WTC11 (cell line): ENCODE data around the gene GGA3. TPM values are rescaled to one million over a fixed set of nuclear protein-coding genes. Genes with fewer than 3 reads are reported as not detected.
A peak's percentile ranks its signal among the peaks of the same experiment; 100 is the strongest.

Source experiments
- ATAC-seq: fragments of 200-7000 bp; cut with Tn5 transposase; 2 replicates; pipeline ENCODE4 v1.10.0; 2021; ENCODE audit warnings: mild to moderate bottlenecking, moderate library complexity
- Bru-seq: library from RNA; stranded (reverse); fragments of 400-500 nt; gene quantifications from one replicate; lab custom pipeline; 2021; lab: Mats Ljungman, UMichigan
- CTCF ChIA-PET: fragments of 300-600 bp; sonication (Branson Sonifier 250); formaldehyde crosslinking; loops from one replicate; lab custom pipeline; 2021; ENCODE audit warnings: antibody characterized with exemption; lab: Charles Lee
- POLR2A ChIA-PET: fragments of 350-600 bp; sonication (Branson Sonifier 250); formaldehyde crosslinking; loops from one replicate; lab custom pipeline; 2021; ENCODE audit warnings: antibody characterized with exemption; lab: Charles Lee
- DNase-seq: peaks from one replicate; pipeline ENCODE4 v3.0.0; 2021; ENCODE audit warnings: low spot score
- H3K27ac Mint-ChIP-seq: 2 replicates; pipeline ENCODE4 v1.8.0; 2021; ENCODE audit warnings: mixed read lengths
- H3K27me3 Mint-ChIP-seq: 2 replicates; pipeline ENCODE4 v1.8.0; 2021; ENCODE audit warnings: low read depth, mild to moderate bottlenecking, moderate library complexity, mixed read lengths
- H3K36me3 Mint-ChIP-seq: 2 replicates; pipeline ENCODE4 v1.8.0; 2021; ENCODE audit warnings: mixed read lengths
- H3K4me1 Mint-ChIP-seq: 2 replicates; pipeline ENCODE4 v1.8.0; 2022; ENCODE audit warnings: mixed read lengths
- H3K4me3 Mint-ChIP-seq: 2 replicates; pipeline ENCODE4 v1.8.0; 2021; ENCODE audit warnings: mild to moderate bottlenecking, moderate library complexity, mixed read lengths
- H3K9me3 Mint-ChIP-seq: 2 replicates; pipeline ENCODE4 v1.8.0; 2021; ENCODE audit warnings: mixed read lengths
- CREB1 ChIP-seq: sonication (generic); formaldehyde crosslinking; IDR thresholded peaks from 2 replicates; pipeline ENCODE4 v1.8.0; 2023; ENCODE audit warnings: mild to moderate bottlenecking, missing genetic modification reagents
- EMX1 ChIP-seq: fragments of 250-450 bp; sonication (Bioruptor Pico); IDR thresholded peaks from 2 replicates; pipeline ENCODE4 v1.8.0; 2021; ENCODE audit warnings: mild to moderate bottlenecking
- FOXK1 ChIP-seq: sonication (generic); formaldehyde crosslinking; IDR thresholded peaks from 2 replicates; pipeline ENCODE4 v1.8.0; 2022; ENCODE audit warnings: mild to moderate bottlenecking, moderate library complexity, missing genetic modification reagents
- FOXP4 ChIP-seq: sonication (generic); formaldehyde crosslinking; IDR thresholded peaks from 2 replicates; pipeline ENCODE4 v1.8.0; 2022; ENCODE audit warnings: mild to moderate bottlenecking, missing genetic modification reagents
- GABPB1 ChIP-seq: sonication (generic); formaldehyde crosslinking; IDR thresholded peaks from 2 replicates; pipeline ENCODE4 v1.8.1; 2023; ENCODE audit warnings: mild to moderate bottlenecking, missing genetic modification reagents
- MLX ChIP-seq: sonication (generic); formaldehyde crosslinking; IDR thresholded peaks from 2 replicates; pipeline ENCODE4 v1.8.1; 2023; ENCODE audit warnings: mild to moderate bottlenecking, missing genetic modification reagents, moderate library complexity
- RELA ChIP-seq: sonication (generic); formaldehyde crosslinking; IDR thresholded peaks from 2 replicates; pipeline ENCODE4 v1.8.1; 2022; ENCODE audit warnings: missing genetic modification reagents, mild to moderate bottlenecking, borderline replicate concordance
- RORB ChIP-seq: fragments of 250-450 bp; sonication (Bioruptor Pico); IDR thresholded peaks from 2 replicates; pipeline ENCODE4 v1.9.0; 2021; ENCODE audit warnings: mild to moderate bottlenecking
- SMAD3 ChIP-seq: sonication (generic); formaldehyde crosslinking; IDR thresholded peaks from 2 replicates; pipeline ENCODE4 v1.8.0; 2022; ENCODE audit warnings: missing genetic modification reagents, mild to moderate bottlenecking, borderline replicate concordance
- TEAD4 ChIP-seq: sonication (generic); formaldehyde crosslinking; IDR thresholded peaks from 2 replicates; pipeline ENCODE4 v1.8.0; 2022; ENCODE audit warnings: mild to moderate bottlenecking, missing genetic modification reagents
- TP53 ChIP-seq: sonication (generic); formaldehyde crosslinking; IDR thresholded peaks from 2 replicates; pipeline ENCODE4 v1.8.1; 2023; ENCODE audit warnings: mild to moderate bottlenecking, missing genetic modification reagents
- ZBTB21 ChIP-seq: sonication (generic); formaldehyde crosslinking; IDR thresholded peaks from 2 replicates; pipeline ENCODE4 v1.8.1; 2023; ENCODE audit warnings: mild to moderate bottlenecking, missing genetic modification reagents, borderline replicate concordance
- ZNF121 ChIP-seq: sonication (generic); formaldehyde crosslinking; IDR thresholded peaks from 2 replicates; pipeline ENCODE4 v1.8.0; 2023; ENCODE audit warnings: missing genetic modification reagents
- ZNF232 ChIP-seq: sonication (generic); formaldehyde crosslinking; IDR thresholded peaks from 2 replicates; pipeline ENCODE4 v1.8.0; 2022; ENCODE audit warnings: mild to moderate bottlenecking, missing genetic modification reagents
- ZNF263 ChIP-seq: sonication (generic); formaldehyde crosslinking; IDR thresholded peaks from 2 replicates; pipeline ENCODE4 v1.8.1; 2022; ENCODE audit warnings: low read depth, mild to moderate bottlenecking, moderate library complexity, missing genetic modification reagents
- ZNF317 ChIP-seq: sonication (generic); formaldehyde crosslinking; IDR thresholded peaks from 2 replicates; pipeline ENCODE4 v1.8.1; 2023; ENCODE audit warnings: low read depth, mild to moderate bottlenecking, moderate library complexity, missing genetic modification reagents, borderline replicate concordance
- long read RNA-seq, 3 experiments: library from RNA in 1 of 3; library from capped mRNA in 1 of 3; library from polyadenylated mRNA in 1 of 3; unstranded in 2 of 3; stranded (forward) in 1 of 3; transcript quantifications; one replicate each; pipeline ENCODE4 v2.0.0, GENCODE V29; 2021
- total RNA-seq: library from RNA; stranded (reverse); gene quantifications from 3 replicates; pipeline ENCODE4 v1.2.3, GENCODE V29; 2021
- TF ChIP-seq, protein P1 (sequence below): sonication (generic); formaldehyde crosslinking; IDR thresholded peaks from 2 replicates; pipeline ENCODE4 v1.8.0; 2023; ENCODE audit warnings: missing genetic modification reagents, mild to moderate bottlenecking, borderline replicate concordance
- TF ChIP-seq, protein P2 (sequence below): sonication (generic); formaldehyde crosslinking; IDR thresholded peaks from 2 replicates; pipeline ENCODE4 v1.8.0; 2022; ENCODE audit warnings: missing genetic modification reagents
- TF ChIP-seq, protein P3 (sequence below): fragments of 250-450 bp; sonication (Bioruptor Pico); IDR thresholded peaks from 2 replicates; pipeline ENCODE4 v2.1.2; 2022; ENCODE audit warnings: mild to moderate bottlenecking, moderate library complexity

The GGA3 gene, protein sequence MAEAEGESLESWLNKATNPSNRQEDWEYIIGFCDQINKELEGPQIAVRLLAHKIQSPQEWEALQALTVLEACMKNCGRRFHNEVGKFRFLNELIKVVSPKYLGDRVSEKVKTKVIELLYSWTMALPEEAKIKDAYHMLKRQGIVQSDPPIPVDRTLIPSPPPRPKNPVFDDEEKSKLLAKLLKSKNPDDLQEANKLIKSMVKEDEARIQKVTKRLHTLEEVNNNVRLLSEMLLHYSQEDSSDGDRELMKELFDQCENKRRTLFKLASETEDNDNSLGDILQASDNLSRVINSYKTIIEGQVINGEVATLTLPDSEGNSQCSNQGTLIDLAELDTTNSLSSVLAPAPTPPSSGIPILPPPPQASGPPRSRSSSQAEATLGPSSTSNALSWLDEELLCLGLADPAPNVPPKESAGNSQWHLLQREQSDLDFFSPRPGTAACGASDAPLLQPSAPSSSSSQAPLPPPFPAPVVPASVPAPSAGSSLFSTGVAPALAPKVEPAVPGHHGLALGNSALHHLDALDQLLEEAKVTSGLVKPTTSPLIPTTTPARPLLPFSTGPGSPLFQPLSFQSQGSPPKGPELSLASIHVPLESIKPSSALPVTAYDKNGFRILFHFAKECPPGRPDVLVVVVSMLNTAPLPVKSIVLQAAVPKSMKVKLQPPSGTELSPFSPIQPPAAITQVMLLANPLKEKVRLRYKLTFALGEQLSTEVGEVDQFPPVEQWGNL
- total RNA-seq (54.5 to 66.9 TPM (median 62.7 TPM) in 3 replicates), Bru-seq, nascent RNA (percentile 67 among the genes with signal in this experiment)
- long read RNA-seq, experiment 1, full-length matches to known transcripts = 200 of 318 reads
- long read RNA-seq, experiment 1, partial matches to known transcripts = 41 of 318 reads
- long read RNA-seq, experiment 1, other reads (novel, unspliced or antisense) = 77 of 318 reads
- long read RNA-seq, experiment 2, full-length matches to known transcripts = 16 of 58 reads
- long read RNA-seq, experiment 2, partial matches to known transcripts = 12 of 58 reads
- long read RNA-seq, experiment 2, other reads (novel, unspliced or antisense) = 30 of 58 reads
- long read RNA-seq, experiment 3, full-length matches to known transcripts = 1 of 8 reads
- long read RNA-seq, experiment 3, partial matches to known transcripts = 1 of 8 reads
- long read RNA-seq, experiment 3, other reads (novel, unspliced or antisense) = 6 of 8 reads

GRCh38 chr17:75261336-75262111, at the start of gene GGA3, which contains the start of gene MRPS7:
Gene GGA3, minus strand, starts transcription at chr17:75261606. Its CDS starts 19 bp downstream, at chr17:75261587.
Gene MRPS7, plus strand, starts transcription at chr17:75261879. Its CDS starts 22 bp downstream, at chr17:75261901.
- CTCF ChIA-PET = interaction anchor here (0.6 to 4.8 kb wide), 20 partner anchors 10 to 587 kb away, joined by 3 to 96 read pairs (median 4); partner anchors contain the start of genes GRB2, MIF4GD, SLC25A19 and TSEN54
- Mint-ChIP-seq H3K36me3 (peaks cover 37% of the 10 kb centered on the region), H3K27me3 (no peaks in the 10 kb centered on the region), H3K9me3 (no peaks in the 10 kb centered on the region), H3K4me3 (peak within 1 kb of the TSS; percentile 98), H3K4me1 (peaks cover 26% of the 10 kb centered on the region), H3K27ac (peak within 1 kb of the TSS; percentile 100)
- ATAC-seq = peak; percentile 96
- peak; percentile 96 for DNase-seq
- POLR2A ChIA-PET = interaction anchor here (0.5 to 2.6 kb wide), 10 partner anchors 9 to 221 kb away, joined by 3 to 17 read pairs (median 4); partner anchors contain the start of genes MIF4GD and SLC25A19
- TF ChIP-seq MLX (CRISPR knock-in tag) (no peak), ZNF263 (CRISPR knock-in tag) (no peak), FOXK1 (CRISPR knock-in tag) (0 out of 2 replicates have a peak, but pooled peaks have one; percentile 37), EMX1 (no peak), ZNF121 (CRISPR knock-in tag) (no peak), ZBTB21 (CRISPR knock-in tag) (no peak), ZNF232 (0 out of 2 replicates have a peak, but pooled peaks have one; percentile 13), RORB (CRISPR knock-in tag) (no peak), RELA (CRISPR knock-in tag) (0 out of 2 replicates have a peak, but pooled peaks have one; percentile 77), FOXP4 (CRISPR knock-in tag) (peak; percentile 61; the same call in 1 of the 2 replicates), ZNF317 (CRISPR knock-in tag) (no peak), GABPB1 (peak; percentile 43; the same call in 1 of the 2 replicates), TP53 (CRISPR knock-in tag) (0 out of 2 replicates have a peak, but pooled peaks have one; percentile 56), CREB1 (0 out of 2 replicates have a peak, but pooled peaks have one; percentile 10), TEAD4 (CRISPR knock-in tag) (peak; percentile 58; the same call in 1 of the 2 replicates), SMAD3 (peak; percentile 30; the same call in 1 of the 2 replicates)
- TF ChIP-seq, protein P1, sequence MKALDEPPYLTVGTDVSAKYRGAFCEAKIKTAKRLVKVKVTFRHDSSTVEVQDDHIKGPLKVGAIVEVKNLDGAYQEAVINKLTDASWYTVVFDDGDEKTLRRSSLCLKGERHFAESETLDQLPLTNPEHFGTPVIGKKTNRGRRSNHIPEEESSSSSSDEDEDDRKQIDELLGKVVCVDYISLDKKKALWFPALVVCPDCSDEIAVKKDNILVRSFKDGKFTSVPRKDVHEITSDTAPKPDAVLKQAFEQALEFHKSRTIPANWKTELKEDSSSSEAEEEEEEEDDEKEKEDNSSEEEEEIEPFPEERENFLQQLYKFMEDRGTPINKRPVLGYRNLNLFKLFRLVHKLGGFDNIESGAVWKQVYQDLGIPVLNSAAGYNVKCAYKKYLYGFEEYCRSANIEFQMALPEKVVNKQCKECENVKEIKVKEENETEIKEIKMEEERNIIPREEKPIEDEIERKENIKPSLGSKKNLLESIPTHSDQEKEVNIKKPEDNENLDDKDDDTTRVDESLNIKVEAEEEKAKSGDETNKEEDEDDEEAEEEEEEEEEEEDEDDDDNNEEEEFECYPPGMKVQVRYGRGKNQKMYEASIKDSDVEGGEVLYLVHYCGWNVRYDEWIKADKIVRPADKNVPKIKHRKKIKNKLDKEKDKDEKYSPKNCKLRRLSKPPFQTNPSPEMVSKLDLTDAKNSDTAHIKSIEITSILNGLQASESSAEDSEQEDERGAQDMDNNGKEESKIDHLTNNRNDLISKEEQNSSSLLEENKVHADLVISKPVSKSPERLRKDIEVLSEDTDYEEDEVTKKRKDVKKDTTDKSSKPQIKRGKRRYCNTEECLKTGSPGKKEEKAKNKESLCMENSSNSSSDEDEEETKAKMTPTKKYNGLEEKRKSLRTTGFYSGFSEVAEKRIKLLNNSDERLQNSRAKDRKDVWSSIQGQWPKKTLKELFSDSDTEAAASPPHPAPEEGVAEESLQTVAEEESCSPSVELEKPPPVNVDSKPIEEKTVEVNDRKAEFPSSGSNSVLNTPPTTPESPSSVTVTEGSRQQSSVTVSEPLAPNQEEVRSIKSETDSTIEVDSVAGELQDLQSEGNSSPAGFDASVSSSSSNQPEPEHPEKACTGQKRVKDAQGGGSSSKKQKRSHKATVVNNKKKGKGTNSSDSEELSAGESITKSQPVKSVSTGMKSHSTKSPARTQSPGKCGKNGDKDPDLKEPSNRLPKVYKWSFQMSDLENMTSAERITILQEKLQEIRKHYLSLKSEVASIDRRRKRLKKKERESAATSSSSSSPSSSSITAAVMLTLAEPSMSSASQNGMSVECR (CRISPR knock-in tag) = peak; percentile 90; the same call in 1 of the 2 replicates
- TF ChIP-seq, protein P2, sequence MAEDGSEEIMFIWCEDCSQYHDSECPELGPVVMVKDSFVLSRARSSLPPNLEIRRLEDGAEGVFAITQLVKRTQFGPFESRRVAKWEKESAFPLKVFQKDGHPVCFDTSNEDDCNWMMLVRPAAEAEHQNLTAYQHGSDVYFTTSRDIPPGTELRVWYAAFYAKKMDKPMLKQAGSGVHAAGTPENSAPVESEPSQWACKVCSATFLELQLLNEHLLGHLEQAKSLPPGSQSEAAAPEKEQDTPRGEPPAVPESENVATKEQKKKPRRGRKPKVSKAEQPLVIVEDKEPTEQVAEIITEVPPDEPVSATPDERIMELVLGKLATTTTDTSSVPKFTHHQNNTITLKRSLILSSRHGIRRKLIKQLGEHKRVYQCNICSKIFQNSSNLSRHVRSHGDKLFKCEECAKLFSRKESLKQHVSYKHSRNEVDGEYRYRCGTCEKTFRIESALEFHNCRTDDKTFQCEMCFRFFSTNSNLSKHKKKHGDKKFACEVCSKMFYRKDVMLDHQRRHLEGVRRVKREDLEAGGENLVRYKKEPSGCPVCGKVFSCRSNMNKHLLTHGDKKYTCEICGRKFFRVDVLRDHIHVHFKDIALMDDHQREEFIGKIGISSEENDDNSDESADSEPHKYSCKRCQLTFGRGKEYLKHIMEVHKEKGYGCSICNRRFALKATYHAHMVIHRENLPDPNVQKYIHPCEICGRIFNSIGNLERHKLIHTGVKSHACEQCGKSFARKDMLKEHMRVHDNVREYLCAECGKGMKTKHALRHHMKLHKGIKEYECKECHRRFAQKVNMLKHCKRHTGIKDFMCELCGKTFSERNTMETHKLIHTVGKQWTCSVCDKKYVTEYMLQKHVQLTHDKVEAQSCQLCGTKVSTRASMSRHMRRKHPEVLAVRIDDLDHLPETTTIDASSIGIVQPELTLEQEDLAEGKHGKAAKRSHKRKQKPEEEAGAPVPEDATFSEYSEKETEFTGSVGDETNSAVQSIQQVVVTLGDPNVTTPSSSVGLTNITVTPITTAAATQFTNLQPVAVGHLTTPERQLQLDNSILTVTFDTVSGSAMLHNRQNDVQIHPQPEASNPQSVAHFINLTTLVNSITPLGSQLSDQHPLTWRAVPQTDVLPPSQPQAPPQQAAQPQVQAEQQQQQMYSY = no peak
- TF ChIP-seq, protein P3, sequence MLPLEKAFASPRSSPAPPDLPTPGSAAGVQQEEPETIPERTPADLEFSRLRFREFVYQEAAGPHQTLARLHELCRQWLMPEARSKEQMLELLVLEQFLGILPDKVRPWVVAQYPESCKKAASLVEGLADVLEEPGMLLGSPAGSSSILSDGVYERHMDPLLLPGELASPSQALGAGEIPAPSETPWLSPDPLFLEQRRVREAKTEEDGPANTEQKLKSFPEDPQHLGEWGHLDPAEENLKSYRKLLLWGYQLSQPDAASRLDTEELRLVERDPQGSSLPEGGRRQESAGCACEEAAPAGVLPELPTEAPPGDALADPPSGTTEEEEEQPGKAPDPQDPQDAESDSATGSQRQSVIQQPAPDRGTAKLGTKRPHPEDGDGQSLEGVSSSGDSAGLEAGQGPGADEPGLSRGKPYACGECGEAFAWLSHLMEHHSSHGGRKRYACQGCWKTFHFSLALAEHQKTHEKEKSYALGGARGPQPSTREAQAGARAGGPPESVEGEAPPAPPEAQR (CRISPR knock-in tag) = no peak
